Measurements from ENCODE around the gene KPTN.

KPTN gene

DNA sequence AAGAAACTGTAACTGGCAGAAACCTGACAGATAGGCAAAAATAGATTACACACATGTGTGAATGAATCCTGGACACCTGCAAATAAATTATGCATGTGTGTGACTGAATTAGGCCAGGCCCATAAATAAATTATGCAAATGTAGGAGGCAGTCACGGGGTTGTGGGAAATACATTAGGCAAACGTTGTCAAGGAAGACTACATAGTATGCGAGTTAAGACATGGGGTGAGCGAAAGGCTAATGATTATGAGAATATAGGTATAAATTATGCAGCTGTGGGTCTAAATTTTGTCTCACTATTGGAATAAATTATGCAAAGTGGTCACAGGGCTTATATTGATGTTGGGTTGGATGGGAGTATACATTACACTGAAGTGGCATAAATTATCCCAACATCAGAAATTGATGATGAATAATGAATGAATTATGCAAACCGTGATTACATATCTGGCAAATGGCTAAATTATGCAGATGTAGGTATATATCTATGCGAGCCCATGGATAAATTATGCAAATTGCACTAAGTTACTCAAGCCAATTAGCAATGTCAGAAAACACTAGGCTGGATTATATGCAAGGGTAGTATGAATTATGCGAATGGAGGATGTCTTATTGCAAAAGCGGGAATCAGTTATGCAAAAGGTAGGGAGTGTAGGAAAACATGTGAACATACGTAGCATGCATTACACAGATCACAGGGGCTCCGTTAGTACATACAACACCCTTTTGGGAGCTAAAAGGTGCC, 19.2 kb downstream of the KPTN start:
- DNase-seq, result no peak

DNA sequence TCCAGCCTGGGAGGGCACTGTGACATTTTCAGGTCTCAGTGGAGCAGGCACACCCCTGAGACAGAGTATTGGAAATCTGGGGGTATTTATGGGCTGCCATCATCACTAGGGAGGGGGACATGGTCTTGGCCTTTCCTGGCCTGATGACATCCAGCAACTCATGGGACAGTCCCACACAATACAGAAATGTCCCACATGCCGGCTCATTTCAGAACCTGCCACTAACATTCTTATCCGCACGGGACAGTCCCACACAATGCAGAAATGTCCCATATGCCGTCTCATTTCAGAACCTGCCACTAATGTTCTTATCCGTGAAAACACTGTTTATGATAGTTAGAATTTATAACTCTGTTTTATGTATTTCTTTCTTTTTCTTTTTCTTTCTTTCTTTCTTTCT, 22.1 kb downstream of the KPTN start:
- no peak for DNase-seq

DNA sequence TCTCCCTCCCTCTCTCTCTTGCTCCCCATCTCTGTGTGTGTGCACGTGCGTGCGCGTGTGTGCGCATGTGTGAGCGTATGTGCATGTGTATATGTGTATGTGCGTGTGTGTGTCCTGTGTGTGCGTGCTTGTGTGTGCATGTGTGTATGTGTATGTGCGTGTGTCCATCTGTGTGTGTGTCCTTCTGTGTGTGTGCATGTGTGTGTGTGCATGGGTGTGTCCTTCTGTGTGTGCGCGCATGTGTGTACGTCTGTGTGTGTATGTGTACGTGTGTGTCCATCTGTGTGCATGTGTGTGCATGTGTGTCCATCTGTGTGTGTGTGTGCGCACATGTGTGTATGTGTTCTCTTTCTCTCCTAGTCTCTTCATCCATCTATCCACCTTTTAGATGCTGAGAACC, 24.5 kb downstream of the KPTN start:
- DNase-seq, result no peak

DNA sequence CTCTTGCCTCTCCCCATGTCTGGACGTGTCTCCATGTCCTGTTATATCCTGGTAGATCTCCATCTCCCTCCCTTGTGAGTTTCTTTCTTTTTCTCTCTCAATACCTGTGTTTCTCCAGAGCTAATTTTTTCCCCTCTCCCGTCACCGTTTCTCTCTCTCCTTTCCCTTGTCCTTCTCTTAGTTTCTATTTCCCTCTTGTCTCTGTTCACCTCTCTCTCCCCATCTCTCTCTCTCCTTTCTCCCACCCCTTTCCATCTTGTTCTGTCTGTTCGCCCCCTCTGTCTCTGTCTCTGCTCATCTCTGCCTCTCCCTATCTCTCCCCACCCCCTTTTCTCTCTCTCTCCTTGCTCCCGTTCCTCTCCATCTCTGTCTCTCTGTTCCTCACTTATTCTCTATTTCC, 25.3 kb downstream of the KPTN start:
- no peak for DNase-seq

DNA sequence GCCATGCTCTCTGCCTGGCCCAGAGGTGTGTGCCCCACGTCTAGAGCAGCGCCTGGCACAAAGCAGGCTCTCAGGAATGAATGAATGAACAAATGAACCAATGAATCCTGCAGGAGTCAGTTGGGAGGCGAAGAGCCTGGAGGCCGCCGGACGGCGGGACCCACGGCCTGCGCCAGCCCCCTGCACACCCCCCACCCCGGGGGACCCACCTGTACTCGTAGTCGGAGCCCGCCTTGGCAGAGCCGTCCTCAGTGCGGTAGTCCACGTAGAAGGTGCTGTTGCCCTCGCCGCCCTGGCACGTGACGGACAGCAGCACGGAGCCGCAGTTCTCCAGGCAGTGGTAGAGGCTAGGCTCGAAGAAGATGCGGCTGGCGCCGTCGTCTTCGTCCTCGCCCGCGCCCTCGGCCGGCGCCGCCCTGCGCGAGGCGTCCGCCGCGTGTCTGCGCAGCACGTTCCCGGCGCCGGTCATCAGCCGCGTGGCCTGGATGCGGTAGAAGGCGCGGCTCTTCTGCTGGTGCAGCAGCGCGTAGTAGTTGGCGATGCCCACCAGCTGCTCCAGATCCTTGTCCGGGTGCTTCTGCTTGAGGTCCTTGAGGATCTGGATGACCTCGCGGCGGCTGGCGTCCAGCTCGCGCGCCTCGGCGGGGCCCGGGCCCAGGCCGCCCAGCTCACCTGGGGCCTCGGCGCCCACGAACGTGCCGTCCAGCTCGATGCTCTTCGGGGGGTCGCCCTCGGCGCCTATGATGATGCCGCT, 27.1 kb downstream of the KPTN start:
- no peak for DNase-seq

DNA sequence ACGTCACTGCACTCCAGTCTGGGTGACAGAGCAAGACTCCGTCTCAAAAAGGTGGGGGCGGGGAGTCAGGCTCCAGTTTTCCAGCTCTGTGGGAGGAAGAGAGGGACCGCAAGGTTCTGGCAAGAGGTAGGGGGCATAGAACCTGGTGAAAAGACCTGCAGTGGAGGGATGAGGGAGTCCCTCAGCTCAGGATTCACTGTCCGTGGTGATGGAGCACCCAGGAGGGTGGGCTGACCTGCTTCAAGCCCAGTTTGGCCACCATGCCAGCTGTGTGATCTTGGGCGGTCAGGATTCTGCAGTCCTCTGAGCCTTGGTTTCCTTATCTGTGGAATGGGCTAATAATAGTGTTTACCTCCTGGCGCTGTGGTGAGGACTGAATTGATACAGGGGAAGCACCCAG, 33.5 kb downstream of the KPTN start:
- no peak for DNase-seq

DNA sequence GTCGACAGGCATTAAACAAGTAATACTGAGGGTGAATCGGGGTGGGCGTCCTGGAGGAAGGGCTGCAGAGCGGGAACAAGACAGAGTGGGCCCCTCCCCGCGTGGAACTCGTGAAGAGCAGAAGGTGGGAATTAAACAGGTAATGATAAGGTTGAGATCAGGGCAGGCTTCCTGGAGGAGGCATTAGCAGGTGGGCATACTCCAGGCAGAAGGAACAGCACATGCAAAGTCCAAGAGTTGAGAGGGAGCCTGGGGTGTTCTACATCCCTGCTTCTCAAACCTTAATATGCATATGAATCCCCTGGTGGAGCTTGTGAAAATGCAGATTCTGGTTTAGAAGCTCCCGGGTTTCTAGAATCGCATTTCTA, 35.7 kb downstream of the KPTN start:
- no peak for DNase-seq

DNA sequence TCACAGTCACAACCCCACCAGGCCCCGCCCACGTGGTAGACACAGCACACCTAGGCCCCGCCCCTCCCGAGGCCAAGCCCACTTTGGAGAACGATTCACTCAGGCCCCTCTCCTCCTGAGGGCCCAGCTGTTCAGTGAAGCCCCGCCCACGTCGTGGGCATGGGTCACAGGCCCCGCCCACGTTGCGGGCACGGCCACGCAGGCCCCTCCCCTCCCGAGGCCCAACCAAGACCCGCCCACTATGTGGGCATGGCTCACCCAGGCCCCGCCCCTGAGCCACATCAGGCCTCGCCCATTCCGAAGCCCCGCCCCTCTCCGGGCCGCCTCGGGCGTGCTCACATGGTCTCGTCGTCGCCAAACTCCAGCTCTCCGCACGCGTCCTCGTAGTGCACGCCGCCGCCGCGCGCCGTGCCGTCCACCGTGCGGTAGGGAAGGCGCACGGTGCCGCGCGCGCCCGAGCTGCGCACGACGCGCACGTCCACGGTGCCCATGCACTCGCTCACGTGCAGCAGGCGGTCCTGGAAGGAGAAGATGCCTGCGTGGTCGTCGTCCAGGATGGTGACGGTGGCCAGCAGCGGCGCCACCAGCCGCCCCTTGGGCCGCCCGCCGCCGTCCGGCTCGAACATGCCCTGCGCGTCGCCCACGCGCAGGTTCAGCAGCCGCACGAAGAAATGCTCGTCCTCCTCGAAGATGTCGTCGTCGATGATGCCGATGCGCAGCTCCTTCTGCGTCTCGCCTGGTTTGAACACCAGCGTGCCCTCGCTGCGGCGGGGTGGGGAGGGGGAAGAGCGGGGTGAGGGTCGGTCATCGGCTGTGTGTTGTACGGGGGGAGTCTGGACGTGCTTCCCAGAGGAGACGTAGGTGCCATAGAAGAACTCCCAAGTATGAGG, 36.3 kb downstream of the KPTN start:
- DNase-seq, result peak; percentile 59 to 77 (median 60)

DNA sequence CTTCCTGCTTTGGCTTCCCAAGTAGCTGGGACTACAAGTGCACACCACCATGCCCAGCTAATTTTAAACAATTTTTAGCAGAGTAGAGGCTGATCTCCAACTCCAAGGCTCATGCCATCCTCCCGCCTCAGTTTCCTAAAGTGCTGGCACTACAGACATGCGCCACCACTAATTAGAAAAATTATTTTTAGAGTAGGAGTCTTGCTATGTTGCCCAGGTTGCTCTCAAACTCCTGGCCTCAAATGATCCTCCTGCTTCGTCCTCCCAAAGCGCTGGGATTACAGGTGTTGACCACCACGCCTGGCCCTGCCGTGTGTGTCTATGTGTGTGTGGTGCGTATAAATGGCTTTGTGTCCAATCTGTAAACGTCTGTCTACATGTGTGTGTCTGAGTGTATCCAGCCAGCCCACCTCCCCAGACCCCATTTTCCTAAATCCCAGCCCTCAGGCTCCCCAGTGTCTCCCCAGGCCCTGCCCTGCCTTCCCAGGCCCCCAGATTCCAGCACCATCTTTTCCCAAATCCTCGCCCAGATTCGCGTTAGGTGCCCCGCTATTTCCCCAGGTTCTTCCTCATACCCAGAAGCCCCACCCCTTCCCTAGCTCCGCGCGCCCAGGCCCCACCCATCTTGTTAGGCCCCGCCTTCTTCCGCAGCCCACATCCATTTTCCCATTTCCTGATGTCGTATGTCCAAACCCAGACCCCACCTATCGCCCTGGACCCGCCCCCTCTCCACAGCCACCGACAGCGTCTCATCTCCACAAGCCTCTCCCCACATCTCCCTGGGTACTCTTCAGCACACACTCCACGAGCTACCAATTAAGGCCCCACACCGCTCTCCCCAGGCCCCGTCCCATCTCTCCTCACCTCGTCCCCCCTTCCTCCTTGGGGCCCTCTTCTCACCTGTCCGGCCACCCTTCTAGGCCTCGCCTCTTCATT, 37.2 kb downstream of the KPTN start:
- peak; percentile 31 to 61 (median 32) for DNase-seq

DNA sequence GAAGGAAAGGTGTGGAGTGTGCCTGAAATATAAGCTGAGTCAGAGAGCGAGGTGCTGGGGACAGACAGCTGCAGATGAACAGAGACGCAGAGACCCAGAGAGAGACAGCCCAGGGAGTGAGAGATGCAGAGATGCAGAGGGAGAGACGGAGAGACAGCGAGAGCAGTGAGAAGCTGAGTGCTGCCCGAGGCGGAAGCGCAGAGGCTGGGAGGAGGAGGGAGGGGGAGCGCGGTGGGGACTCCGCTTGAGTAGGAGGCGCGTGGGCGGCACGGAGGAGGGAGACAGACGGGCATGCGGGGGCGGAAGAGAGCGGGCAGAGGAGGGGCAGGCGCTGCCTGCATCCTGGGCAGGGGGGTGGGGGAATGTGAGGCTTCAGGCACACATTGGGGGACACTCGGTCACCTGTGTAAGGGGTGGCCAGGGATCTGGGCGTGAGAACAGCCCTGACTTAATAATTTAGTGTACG, 38.0 kb downstream of the KPTN start:
- DNase-seq, result peak; percentile 46 to 78 (median 46)

DNA sequence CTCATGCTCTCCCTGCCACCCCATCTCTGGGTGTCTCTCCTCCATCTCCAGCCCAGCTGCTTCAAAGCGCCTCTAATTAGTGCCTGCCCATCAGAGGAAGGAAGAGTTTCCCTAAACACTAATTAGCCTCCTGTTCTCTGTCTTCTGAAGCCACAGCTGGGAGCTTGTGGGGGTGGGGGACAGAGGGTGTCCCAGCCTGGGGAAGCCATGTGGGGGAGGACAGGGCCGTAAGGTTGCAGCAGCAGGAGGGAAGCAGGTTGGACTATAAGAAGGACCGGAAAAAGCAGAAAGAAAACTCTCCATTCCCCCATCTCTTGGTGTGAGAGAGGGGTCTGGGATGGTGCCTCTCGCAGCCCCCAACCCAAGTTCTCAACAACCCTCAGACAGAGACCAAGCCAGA, 38.5 kb downstream of the KPTN start:
- DNase-seq, result no peak

DNA sequence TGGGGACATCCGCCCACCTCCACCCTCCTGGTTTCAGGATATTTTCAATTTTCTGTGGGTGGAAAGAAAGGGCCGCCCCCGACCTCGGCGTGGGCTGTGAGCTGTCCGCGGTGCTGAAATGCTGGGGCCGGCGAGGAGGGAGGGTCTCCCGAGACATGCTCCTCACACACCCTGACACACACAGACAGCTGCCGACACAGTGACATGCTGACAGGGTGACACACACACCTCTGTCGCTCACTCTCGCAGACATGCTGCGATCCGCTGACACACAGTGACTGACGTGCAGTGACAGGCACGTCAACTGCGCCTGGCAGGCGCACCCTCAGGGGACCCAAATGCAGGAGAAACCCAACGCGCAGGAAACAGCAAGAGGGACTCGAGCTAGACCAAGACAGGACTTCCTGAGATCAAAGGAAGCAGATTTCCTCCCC, 39.6 kb downstream of the KPTN start:
- DNase-seq, result no peak

DNA sequence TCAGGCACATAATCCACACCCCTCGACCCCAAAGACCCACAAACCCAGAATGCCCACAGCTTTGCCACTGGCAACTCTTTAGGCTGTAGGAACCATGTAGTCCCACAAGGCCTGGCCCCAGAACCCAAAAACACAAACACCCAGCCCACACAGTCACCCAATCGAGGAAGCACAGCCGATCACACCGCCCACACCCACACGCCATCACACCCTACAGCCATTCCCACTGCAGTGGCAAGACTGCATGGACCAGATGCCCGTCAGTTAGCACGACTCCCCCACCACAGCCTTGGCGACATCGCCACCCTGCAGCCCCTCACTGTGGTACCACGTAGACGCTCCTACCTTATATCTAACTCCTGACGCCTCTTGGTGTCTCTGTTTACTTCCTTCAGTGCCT, 40.7 kb downstream of the KPTN start:
- peak in 1 of 3 donors; percentile 33 for DNase-seq

DNA sequence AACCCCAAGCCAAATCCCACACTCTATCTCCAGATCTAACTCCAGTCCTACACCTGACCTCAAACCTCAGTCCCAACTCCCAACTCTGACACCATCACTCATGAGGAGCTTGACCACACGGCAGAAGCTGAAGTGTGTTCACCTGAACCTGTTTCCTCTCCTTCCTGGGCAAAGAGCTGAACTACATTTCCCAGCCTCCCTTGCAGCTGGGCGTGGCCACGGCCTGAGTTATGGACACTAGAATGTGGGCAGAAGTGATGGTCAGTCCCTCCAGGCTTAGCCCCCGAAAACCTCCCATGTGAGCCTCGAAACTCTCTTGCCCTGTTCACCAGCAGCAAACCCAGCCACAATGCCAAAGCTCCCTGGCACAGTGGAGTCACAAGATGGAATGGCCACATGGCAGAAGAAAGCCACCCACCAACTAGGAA, 45.2 kb downstream of the KPTN start:
- no peak for DNase-seq

DNA sequence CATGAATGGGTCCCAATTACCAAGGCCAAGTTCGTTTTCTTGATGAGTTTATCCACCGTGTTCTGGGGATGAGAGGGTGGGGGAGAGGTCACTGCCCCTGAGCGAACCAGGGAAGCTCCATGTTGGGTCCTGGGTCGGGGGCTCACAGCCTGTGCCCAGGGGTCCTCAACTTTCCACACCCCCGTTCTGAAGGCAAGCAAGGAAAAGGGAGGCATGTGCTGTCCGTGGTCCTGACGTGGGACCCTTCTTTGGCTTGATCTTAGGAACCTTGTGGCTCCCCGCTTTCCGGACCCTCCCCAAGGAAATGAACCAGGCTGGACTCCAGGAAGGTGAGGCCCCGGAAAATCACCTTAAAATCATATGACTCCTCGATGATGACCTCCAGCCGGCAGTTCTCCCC, 46.5 kb downstream of the KPTN start:
- DNase-seq, result no peak

DNA sequence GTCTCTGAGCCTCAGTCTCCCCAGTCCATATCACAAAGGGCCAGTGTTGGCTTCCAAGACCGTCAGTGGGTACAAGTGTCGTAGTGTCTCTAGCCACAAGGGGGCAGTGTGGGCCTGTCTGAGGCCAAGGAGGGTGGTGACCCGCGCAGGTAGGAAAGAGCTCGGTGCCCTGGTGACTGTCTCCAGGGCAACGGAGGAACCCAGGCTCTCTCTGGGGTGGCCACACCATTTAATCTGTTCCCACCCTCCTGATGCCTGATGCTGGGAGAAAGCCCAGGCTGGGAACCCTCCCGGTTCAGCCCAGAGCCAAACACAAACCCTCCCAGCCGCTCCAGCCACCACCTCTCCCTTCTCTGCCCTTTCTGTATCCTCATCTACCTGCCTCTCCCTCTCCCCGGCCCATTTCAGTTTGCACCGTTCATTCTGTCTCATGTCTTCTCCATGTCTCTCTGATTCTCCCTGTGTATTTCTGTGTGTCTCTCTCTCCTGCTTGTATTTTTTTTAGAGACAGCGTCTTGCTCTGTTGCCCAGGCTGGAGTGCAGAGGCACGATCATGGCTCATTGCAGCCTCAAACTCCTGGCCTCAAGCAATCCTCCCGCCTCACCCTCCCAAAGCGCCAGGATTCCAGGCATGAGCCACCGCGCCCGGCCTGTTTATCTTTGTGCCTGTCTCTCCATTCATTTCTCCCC, 47.2 kb downstream of the KPTN start:
- peak; percentile 76 to 87 (median 85) for DNase-seq

DNA sequence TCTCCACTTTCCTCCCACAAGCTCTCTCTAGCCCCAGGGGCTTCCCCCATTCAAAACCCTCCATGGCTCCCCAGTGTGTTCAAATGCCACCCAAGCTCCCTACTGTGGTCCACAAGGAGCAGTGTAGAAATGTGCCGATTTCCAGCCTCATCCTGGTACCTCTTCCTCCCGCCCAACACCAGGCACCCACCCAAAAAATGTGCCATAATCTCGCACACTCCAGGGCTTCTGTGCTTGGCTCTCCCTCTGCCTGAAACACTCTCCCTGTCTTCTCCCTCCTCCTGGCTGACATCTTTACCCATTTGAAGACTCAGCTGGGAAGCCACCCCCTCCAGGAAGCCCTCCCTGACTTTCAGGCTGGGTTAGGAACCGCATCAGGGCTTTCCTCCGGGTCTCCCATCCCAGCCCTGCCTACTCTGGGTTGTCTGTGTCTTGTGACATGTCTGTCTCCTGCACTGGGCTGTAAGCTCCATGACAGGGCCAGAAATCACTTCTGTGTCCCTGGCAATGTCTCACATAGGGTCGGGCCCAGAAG, 48.1 kb downstream of the KPTN start:
- no peak for DNase-seq

DNA sequence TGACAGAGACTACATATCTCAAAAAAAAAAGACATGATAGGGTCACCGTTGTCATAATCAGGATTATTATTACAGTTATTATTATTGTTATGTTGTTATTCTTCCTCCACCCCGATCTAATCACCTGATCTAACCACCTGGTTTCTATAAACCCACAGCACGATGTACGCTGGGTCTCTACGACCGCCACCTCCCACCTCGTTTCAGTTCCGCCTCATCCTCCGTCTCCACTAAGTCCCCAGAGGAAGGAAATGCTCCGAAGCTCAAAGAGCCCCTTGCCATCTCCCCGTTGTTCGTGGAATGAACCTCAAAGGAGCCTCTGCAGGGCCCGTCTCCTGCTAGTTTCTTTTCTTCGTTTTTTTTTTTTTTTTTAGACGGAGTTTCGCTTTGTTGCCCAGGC, 48.8 kb downstream of the KPTN start:
- DNase-seq, result no peak

DNA sequence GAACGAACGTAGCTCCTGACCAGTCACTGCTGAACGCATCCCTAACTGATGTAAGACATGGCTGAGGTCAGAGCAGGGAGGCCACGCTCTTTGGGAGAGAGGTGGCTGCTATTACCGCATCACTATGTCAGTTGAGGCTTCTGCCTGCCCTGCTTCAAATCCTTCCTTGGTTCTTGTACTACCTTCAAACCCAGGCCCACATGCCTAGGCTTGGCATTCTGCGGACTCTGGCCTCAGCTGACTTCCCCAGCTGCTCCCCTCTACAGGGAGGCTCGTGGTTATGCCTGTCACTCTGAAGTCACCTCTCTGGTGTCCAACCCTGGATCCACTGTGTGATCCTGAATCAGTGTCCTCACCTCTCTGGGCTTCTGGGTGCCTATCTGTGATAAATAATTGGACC, 49.9 kb downstream of the KPTN start:
- no peak for DNase-seq

DNA sequence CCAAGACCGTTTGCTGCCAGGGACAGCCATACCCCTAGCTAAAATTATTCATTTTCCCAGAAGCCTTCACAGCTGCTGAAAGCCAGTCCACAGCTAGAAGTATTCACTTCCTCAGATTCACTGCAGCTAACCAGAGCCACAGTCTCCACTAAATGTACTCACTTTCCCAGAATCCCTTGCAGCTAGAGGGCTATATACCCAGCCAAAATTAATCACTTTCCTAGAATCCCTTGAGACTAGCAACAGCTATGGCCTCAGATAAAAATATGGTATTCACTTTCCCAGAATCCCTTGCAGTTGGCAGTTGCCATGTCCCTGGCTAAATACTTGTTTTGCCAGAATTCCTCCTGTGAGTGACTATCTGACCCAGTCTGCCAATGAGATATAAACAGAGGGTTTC, 50.9 kb downstream of the KPTN start:
- peak; percentile 21 to 47 (median 41) for DNase-seq

DNA sequence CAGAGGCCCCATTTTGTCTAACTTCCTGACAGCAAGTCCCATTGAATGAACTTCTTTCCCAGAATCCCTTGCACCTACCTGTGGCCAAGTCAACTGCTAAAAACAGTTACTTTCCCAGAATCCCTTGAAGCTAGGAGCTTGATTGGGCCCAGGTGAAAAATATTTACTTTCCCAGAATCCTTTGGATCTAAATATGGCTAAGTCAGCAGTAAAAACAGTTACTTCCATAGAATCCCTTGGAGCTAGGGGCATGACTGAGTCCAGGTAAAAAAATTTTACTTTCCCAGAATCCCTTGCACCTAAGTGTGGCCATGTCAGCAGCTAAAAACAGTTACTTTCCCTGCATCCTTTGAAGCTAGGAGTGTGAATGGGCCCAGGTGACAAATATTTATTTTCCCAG, 51.5 kb downstream of the KPTN start:
- DNase-seq, result no peak

Measured in suppressor macrophage treated with lipopolysaccharide for 1 hour (primary cell).